ENCODE data around the gene ZNF407. TPM values are rescaled to one million over a fixed set of nuclear protein-coding genes. Genes with fewer than 3 reads are reported as not detected.

The ZNF407 gene
- total and polyA plus RNA-seq, 2 experiments from 2014 or later = 2.1 to 10.4 TPM

DNA sequence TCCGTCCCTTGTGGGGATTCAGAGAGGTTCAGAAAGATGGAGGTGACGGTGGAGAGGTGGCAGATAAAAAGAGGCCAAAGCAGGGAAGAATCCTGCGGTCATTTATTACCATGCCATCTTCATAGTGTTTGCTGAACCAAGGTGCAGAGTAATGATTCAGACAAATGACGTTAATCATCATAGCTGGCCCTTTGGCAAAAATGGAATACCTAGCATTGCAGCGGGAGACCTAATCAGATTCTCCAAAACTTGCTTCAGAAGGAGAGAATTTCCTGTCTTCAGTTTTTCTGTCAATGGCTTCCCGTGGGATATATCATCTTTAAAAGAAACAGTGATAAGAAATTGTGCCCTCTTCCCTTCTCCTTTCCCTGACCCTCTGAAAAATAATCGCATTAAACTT lies 435.8 kb downstream of the ZNF407 start:
- Histone ChIP-seq H2AFZ (no peak overlapping the region), H3K79me2 (replicated peaks; ENCODE audit: insufficient read depth) (no peaks in the 10 kb centered on the region), H4K20me1 (replicated peaks; ENCODE audit: insufficient read depth) (no peaks in the 10 kb centered on the region), H3K4me2 (no peak overlapping the region), H3K27ac (ENCODE audit: low read depth) (no peak overlapping the region), H3K9me2 (ENCODE audit: insufficient read depth) (no peaks in the 10 kb centered on the region), H3K27me3 (ENCODE audit: insufficient read depth) (no peaks in the 10 kb centered on the region), H3K4me1 (ENCODE audit: insufficient read depth) (peaks cover 5% of the 10 kb centered on the region; the same call in 1 of the 2 replicates), H3K4me3 (no peak overlapping the region), H3K36me3 (ENCODE audit: insufficient read depth) (no peaks in the 10 kb centered on the region), H3F3A (replicated peaks; ENCODE audit: low read depth) (no peaks in the 10 kb centered on the region)
- DNase-seq (ENCODE audit: low spot score) (no peak), ATAC-seq (no peak)
- H3K36me3 Mint-ChIP-seq (ENCODE audit: low read depth) = no peaks in the 10 kb centered on the region
- no peaks in the 10 kb centered on the region for H3K9me3 Mint-ChIP-seq
- H3K27me3 Mint-ChIP-seq (ENCODE audit: insufficient read depth, low read depth, poor library complexity) = peaks cover 3% of the 10 kb centered on the region
- peaks cover 8% of the 10 kb centered on the region for H3K4me1 Mint-ChIP-seq
- TF ChIP-seq, protein P1, sequence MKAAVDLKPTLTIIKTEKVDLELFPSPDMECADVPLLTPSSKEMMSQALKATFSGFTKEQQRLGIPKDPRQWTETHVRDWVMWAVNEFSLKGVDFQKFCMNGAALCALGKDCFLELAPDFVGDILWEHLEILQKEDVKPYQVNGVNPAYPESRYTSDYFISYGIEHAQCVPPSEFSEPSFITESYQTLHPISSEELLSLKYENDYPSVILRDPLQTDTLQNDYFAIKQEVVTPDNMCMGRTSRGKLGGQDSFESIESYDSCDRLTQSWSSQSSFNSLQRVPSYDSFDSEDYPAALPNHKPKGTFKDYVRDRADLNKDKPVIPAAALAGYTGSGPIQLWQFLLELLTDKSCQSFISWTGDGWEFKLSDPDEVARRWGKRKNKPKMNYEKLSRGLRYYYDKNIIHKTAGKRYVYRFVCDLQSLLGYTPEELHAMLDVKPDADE (IDR thresholded peaks at IDR 0.05) = no peak
- TF ChIP-seq, protein P2, sequence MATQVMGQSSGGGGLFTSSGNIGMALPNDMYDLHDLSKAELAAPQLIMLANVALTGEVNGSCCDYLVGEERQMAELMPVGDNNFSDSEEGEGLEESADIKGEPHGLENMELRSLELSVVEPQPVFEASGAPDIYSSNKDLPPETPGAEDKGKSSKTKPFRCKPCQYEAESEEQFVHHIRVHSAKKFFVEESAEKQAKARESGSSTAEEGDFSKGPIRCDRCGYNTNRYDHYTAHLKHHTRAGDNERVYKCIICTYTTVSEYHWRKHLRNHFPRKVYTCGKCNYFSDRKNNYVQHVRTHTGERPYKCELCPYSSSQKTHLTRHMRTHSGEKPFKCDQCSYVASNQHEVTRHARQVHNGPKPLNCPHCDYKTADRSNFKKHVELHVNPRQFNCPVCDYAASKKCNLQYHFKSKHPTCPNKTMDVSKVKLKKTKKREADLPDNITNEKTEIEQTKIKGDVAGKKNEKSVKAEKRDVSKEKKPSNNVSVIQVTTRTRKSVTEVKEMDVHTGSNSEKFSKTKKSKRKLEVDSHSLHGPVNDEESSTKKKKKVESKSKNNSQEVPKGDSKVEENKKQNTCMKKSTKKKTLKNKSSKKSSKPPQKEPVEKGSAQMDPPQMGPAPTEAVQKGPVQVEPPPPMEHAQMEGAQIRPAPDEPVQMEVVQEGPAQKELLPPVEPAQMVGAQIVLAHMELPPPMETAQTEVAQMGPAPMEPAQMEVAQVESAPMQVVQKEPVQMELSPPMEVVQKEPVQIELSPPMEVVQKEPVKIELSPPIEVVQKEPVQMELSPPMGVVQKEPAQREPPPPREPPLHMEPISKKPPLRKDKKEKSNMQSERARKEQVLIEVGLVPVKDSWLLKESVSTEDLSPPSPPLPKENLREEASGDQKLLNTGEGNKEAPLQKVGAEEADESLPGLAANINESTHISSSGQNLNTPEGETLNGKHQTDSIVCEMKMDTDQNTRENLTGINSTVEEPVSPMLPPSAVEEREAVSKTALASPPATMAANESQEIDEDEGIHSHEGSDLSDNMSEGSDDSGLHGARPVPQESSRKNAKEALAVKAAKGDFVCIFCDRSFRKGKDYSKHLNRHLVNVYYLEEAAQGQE (IDR thresholded peaks at IDR 0.05; ENCODE audit: unreplicated experiment) = no peak
- TF ChIP-seq NANOG (IDR thresholded peaks at IDR 0.05; ENCODE audit: borderline replicate concordance) (no peak), CREB1 (CRISPR knock-in tag; IDR thresholded peaks at IDR 0.05; ENCODE audit: low read depth) (no peak), STAT1 (IDR thresholded peaks at IDR 0.05; ENCODE audit: unreplicated experiment) (no peak), EZH2 (IDR thresholded peaks at IDR 0.05; ENCODE audit: low read depth, unreplicated experiment) (no peak), CTCF (conservative IDR thresholded peaks at IDR 0.05; ENCODE audit: low read depth in 2 of 2) (no peak), ZNF331 (CRISPR knock-in tag; IDR thresholded peaks at IDR 0.05; ENCODE audit: low read depth) (no peak), ZNF114 (CRISPR knock-in tag; IDR thresholded peaks at IDR 0.05) (no peak), POLR2AphosphoS5 (IDR thresholded peaks at IDR 0.05; ENCODE audit: low read depth) (no peak), JUNB (IDR thresholded peaks at IDR 0.05; ENCODE audit: unreplicated experiment) (no peak), EZH2phosphoT487 (IDR thresholded peaks at IDR 0.05; ENCODE audit: unreplicated experiment) (no peak)
- TF ChIP-seq, protein P3, sequence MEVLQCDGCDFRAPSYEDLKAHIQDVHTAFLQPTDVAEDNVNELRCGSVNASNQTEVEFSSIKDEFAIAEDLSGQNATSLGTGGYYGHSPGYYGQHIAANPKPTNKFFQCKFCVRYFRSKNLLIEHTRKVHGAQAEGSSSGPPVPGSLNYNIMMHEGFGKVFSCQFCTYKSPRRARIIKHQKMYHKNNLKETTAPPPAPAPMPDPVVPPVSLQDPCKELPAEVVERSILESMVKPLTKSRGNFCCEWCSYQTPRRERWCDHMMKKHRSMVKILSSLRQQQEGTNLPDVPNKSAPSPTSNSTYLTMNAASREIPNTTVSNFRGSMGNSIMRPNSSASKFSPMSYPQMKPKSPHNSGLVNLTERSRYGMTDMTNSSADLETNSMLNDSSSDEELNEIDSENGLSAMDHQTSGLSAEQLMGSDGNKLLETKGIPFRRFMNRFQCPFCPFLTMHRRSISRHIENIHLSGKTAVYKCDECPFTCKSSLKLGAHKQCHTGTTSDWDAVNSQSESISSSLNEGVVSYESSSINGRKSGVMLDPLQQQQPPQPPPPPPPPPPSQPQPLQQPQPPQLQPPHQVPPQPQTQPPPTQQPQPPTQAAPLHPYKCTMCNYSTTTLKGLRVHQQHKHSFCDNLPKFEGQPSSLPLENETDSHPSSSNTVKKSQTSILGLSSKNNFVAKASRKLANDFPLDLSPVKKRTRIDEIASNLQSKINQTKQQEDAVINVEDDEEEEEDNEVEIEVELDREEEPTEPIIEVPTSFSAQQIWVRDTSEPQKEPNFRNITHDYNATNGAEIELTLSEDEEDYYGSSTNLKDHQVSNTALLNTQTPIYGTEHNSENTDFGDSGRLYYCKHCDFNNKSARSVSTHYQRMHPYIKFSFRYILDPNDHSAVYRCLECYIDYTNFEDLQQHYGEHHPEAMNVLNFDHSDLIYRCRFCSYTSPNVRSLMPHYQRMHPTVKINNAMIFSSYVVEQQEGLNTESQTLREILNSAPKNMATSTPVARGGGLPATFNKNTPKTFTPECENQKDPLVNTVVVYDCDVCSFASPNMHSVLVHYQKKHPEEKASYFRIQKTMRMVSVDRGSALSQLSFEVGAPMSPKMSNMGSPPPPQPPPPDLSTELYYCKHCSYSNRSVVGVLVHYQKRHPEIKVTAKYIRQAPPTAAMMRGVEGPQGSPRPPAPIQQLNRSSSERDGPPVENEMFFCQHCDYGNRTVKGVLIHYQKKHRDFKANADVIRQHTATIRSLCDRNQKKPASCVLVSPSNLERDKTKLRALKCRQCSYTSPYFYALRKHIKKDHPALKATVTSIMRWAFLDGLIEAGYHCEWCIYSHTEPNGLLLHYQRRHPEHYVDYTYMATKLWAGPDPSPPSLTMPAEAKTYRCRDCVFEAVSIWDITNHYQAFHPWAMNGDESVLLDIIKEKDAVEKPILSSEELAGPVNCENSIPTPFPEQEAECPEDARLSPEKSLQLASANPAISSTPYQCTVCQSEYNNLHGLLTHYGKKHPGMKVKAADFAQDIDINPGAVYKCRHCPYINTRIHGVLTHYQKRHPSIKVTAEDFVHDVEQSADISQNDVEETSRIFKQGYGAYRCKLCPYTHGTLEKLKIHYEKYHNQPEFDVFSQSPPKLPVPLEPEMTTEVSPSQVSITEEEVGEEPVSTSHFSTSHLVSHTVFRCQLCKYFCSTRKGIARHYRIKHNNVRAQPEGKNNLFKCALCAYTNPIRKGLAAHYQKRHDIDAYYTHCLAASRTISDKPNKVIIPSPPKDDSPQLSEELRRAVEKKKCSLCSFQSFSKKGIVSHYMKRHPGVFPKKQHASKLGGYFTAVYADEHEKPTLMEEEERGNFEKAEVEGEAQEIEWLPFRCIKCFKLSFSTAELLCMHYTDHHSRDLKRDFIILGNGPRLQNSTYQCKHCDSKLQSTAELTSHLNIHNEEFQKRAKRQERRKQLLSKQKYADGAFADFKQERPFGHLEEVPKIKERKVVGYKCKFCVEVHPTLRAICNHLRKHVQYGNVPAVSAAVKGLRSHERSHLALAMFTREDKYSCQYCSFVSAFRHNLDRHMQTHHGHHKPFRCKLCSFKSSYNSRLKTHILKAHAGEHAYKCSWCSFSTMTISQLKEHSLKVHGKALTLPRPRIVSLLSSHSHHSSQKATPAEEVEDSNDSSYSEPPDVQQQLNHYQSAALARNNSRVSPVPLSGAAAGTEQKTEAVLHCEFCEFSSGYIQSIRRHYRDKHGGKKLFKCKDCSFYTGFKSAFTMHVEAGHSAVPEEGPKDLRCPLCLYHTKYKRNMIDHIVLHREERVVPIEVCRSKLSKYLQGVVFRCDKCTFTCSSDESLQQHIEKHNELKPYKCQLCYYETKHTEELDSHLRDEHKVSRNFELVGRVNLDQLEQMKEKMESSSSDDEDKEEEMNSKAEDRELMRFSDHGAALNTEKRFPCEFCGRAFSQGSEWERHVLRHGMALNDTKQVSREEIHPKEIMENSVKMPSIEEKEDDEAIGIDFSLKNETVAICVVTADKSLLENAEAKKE (CRISPR knock-in tag; IDR thresholded peaks at IDR 0.05) = no peak
- no peak overlapping the region for H3K27ac Mint-ChIP-seq
- no peak overlapping the region for H3K4me3 Mint-ChIP-seq
